CD4-positive, alpha-beta T cell treated with Interleukin-6 for 4 hours (primary cell): ENCODE measurements around the gene NUP153.
A peak's percentile ranks its signal among the peaks of the same experiment; 100 is the strongest.
"Not testable (repeated sequence)": the region's sequence is repeated elsewhere in the genome, so short reads cannot be mapped to it uniquely, and the experiment has no call there.

Experiments used
- DNase-seq: peaks from one replicate; pipeline ENCODE4 v3.0.0-alpha.2; 2020; ENCODE audit warnings: mixed read lengths

Gene NUP153

DNA sequence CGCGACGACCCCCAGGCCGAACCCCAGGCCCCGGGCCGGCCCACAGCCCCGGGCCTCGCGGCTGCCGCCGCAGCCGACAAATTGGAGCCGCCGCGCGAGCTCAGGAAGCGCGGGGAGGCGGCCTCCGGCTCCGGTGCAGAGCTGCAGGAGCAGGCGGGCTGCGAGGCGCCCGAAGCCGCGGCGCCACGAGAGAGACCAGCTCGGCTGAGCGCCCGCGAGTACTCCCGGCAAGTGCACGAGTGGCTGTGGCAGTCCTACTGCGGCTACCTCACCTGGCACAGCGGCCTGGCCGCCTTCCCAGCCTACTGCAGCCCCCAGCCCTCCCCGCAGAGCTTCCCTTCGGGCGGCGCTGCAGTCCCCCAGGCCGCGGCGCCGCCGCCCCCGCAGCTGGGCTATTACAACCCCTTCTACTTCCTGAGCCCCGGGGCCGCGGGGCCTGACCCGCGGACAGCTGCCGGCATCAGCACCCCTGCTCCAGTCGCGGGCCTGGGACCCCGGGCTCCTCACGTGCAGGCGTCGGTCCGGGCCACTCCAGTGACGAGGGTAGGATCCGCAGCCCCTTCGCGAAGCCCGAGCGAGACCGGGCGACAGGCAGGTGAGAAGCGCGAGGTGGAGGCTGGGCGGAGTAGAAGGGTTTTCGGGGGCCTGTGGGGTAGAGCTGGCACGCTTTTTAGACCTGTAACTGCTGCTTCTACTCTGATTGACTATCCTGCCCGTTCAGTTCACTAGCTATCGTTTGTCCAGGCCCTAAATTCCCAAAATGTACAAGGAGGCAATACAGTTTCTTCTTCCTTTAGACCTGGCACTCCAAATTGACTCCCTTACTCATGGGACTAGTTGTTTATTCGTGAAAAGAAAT, 106.0 kb downstream of the NUP153 start:
- DNase-seq: peak; percentile 63

GRCh38 chr6:17599877-17600526, 106.7 kb downstream of the NUP153 start, which contains the start of gene FAM8A1:
Gene FAM8A1, plus strand, starts transcription at chr6:17600302. Its CDS starts 108 bp downstream, at chr6:17600410.
- peak; percentile 98 for DNase-seq

GRCh38 chr6:17596085-17596484, 110.6 kb downstream of the NUP153 start:
- no peak for DNase-seq

DNA sequence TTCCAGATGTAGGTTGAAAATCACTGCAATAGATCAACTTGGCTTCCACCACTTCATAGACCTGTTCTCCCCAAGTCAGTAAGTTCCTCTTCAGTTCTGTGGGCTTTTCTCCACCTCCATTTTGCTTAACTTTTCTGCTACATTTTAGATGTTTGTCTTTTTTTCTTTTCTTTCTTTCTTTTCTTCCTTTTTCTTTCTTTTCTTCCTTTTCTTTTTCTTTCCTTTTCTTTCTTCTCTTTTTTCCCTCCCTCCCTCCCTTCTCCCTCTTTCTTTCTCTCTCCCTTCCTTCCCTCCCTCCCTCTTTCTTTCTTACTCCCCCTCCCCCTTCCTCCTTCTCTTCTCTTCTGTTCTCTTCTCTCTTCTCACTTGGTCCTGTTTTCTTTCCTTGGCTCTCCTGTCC, 113.5 kb downstream of the NUP153 start:
- no peak for DNase-seq

- no peak for DNase-seq
Measured at GRCh38 chr6:17591287-17591686, 115.4 kb downstream of the NUP153 start.

DNA sequence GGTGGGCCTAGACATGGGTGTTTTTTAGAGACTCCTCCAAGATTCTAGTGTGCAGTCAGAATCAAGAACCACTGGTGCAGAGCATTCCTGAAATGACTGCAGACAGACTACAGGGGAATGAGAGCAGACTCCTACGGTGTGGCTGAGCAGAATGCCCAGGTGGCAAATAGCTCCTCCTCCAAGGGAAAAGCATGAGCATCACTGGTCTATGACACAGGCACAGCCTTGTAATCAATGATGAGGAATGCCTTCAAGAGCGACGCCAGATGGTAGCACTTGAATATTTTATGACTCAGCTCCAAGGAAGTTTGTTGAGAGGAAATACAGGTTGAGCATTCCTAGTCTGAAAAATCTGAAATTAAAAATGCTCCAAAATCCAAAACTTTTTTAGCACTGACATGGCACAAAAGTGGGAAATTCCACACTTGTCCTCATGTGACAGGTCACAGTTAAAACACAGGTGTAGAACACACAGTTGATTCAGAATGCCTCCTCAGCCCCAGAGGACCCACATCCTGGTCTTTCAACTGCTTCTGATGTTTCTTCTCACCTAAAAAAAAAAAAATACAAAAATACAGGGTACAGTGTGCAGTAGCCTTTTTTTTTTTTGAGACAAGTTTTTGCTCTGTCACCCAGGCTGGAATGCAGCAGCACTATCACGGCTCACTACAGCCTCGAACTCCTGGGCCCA, 117.2 kb downstream of the NUP153 start:
- peak; percentile 37 for DNase-seq

- DNase-seq: no peak
Measured at GRCh38 chr6:17588011-17588410, 118.7 kb downstream of the NUP153 start.

DNA sequence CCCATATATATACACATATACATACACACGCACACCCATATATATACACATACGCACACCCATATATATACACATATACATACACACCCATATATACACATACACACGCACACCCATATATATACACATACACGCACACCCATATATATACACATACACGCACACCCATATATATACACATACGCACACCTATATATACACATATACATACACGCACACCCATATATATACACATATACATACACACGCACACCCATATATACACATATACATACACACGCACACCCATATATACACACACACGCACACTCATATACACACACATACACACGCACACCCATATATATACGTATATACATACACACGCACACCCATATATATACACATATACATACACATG, 120.1 kb downstream of the NUP153 start:
- not testable (repeated sequence) for DNase-seq

DNA sequence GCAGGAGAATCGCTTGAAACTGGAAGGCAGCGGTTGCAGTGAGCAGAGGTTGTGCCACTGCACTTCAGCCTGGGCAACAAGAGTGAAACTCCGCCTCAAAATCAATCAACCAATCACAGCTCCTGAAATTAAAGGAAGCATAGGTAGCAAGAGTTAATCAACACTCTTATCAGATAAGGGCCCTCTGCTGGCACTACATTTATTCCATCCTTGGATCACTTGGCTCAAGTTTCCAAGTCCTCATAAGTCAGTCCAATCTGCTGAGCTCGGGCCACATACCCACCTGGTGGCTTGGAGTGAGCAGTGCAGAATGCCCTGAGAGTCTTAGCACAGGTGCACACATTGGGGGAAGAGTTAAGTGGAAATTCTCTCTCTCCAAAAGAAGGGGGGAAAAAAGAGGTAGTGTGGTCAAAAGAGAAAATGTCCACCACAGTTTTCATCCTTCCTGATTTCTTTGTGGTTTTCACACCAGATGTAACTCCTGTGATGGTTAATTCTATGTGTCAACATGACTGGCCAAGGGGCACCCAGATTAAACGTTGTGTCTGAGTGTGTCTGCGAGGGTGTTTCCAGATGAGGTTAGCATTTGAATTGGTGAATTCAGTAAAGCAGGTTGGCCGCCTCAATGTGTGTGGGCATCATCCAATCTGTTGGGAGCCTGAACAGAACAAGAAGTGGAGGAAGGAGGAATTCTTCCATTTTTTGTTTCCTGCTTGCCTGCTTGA, 120.8 kb downstream of the NUP153 start:
- no peak for DNase-seq

- peak; percentile 23 for DNase-seq
Measured at GRCh38 chr6:17584241-17584803, 122.4 kb downstream of the NUP153 start.

- no peak for DNase-seq
Measured at GRCh38 chr6:17583811-17584210, 122.9 kb downstream of the NUP153 start.

GRCh38 chr6:17581282-17581681, 125.4 kb downstream of the NUP153 start:
- DNase-seq: not testable (repeated sequence)

DNA sequence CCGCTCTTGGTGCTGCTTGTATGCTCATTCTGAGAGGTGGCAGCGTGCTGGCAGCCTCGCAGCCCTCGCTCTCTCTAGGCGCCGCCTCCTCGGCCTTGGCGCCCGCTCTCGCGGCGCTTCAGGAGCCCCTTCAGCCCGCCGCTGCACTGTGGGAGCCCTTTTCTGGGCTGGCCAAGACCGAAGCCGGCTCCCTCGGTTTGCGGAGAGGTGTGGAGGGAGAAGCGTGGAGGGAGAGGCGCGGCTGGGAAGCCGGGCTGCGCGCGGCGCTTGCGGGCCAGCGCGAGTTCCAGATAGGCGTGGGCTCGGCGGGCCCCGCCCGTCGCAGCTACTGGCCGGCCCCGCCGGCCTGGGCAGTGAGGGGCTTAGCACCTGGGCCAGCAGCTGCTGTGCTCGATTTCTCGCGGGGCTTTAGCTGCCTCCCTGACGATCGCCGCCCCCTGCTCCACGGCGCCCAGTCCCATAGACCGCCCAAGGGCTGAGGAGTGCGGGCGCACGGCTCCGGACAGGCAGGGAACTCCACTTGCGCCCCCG, 126.1 kb downstream of the NUP153 start:
- DNase-seq: peak; percentile 30

DNA sequence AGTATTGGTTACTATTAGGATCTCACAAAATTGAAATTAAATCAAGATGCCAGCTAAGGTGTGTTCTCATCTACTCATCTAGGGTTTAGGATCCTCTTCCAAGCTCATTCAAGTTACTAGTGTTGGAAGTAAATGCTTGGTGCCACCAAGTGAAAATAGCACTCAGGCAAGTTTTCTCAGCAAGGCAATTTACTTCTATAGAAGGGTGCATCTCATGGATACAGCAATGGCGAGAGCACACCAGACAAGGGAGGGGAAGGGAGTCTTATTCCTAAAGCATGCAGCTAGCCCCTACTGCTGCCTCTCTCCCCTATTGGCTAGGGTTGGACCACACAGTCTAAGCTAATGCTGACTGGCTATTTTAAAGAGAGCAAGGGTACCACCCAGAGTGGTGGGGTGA, 129.7 kb downstream of the NUP153 start:
- no peak for DNase-seq

DNA sequence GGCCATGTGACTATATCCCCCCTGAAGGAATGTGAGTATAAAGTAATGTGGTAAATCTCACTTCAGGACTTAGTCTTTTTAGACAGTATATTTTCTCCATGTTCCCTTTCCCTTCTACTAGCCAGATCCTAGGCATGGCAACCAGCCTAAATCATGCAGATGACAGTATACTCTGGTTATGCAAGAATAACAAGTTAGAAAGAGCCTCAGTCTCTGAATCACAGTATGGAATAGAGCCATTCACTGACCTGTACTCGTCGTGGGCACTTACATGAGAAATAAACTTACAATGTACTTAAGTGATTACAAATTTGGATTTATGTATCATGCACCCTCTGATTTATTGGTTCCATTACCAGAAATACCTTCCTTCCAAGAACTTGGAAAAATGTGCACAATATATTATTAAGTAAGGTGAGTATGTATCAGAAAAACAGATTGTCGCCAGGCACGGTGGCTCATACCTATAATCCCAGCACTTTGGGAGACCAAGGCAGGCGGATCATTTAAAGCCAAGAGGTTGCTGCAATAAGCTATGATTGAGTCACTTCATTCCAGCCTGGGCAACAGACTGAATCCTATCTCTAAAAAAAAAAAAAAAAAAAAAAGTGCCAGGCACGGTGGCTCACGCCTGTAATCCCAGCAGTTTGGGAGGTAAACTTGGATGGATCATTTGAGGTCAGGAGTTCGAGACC, 131.7 kb downstream of the NUP153 start:
- DNase-seq: no peak

- DNase-seq: no peak
Measured at GRCh38 chr6:17565399-17565798, 141.3 kb downstream of the NUP153 start.
